Measurements from ENCODE around the gene FREM1.

DNA sequence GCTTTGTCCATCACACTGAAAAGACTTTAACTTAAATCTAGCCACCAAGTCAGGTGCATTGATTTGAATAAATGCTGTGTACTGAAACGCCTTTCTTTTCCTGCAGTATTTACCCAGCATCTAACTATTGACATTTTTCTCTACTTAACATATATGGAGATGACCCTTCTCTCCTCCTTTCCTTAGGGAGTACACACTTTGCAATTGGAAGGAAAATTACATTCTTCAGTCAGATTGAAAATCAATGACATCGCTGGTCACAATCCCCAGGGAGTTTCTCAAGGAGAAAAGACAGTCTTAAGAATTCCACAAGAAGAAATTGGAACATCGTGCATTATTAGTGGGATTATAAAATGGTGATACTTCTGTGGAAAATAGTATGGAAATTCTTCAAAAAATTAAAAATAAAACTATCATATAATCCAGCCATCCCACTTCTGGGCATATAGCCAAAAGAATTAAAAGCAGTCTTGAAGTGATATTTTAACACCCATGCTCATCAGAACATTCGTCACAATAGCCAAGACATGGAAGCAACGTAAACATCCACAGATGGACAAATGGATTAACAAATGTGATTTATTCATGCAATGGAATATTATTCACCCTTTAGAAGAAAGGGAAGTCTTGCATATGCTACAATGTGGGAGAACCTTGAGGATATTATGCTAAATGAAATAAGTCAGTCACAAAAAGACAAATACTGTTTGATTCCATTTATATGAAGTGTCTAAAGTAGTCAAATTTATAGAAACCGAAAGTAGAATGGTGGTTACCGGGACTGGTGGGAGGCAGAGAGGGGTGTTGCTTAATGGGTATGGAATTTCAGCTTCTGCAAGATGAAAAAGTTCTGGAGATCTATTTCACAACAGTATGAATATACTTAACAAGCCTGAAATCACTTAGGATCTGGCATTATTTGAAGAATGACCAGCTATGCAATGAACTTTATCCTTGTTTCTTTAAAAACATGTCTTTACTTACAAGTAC lies 14.3 kb upstream of the FREM1 start:
- TF ChIP-seq EZH2 (IDR thresholded peaks at IDR 0.05; ENCODE audit: borderline replicate concordance, low read length), result no peak
- TF ChIP-seq CTCF (IDR thresholded peaks at IDR 0.05; ENCODE audit: low read length), result no peak
